ENCODE measurements around the gene MAP4K3.
"Not testable (repeated sequence)": the region's sequence is repeated elsewhere in the genome, so short reads cannot be mapped to it uniquely, and the experiment has no call there.

Gene MAP4K3

DNA sequence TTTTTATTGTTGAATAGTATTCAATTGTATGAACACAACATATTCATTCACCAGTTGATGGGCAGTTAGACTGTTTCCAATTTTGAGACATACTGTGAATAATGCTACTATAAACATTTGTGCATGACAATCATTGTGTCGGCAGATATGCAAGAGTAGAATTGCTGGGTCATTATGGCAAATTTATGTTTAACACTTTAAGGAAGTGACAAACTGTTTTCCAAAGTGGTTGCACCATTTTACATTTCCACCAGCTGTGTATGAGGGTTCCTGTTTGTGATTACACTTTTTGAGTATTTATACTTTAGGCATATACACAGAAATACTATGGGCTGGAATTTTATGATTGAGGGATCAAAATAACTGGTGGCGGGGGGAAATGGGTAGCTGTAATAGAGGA is 61.2 kb downstream of the MAP4K3 start:
- DNase-seq (ENCODE audit: low read depth, low spot score) = no peak

DNA sequence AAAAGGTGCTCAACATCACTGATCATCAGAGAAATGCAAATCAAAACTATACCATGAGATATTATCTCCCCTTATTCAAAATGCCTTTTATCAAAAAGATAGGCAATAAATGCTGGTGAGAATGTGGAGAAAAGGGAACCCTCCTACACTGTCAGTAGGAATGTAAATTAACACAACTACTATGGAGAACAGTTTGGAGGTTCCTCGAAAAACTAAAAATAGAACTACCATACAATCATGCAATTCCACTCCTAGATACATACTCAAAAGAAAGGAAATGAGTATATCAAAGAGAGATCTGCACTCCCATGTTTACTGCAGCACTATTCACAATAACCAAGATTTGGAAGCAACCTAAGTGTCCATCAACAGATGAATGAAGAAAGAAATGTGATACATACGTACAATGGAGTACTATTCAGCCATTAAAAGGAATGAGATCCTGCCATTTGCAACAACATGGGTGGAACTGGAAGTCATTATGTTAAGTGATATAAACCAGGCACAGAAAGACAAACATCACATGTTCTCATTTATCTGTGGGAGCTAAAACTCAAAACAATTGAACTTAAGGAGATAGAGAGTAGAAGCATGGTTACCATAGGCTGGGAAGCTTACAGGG is 63.8 kb downstream of the MAP4K3 start:
- DNase-seq (ENCODE audit: low read depth, low spot score) = no peak

- no peak for DNase-seq (ENCODE audit: low read depth, low spot score)
Measured at GRCh38 chr2:39370101-39370500, 67.0 kb downstream of the MAP4K3 start.

- DNase-seq (ENCODE audit: low read depth, low spot score) = no peak
Measured at GRCh38 chr2:39368846-39369245, 68.2 kb downstream of the MAP4K3 start.

DNA sequence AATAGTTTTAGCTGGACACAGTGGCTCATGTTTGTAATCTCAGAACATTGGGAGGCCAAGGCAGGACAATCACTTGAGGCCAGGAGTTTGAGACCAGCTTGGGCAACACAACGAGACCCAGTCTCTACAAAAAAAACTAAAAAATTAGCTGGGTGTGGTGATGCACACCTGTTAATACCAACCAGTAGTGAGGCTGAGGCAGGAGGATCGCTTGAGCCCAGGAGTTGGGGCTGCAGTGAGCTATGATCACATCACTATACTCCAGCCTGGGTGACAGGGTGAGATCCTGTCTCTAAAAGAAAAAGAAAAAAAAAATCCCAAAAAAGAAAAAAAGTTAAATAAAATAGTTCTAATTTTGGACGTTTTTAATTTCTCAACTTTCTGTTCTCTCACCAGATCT is 68.7 kb downstream of the MAP4K3 start:
- DNase-seq (ENCODE audit: low read depth, low spot score) = no peak

GRCh38 chr2:39362595-39362994 is 74.5 kb downstream of the MAP4K3 start:
- DNase-seq (ENCODE audit: low read depth, low spot score) = no peak

DNA sequence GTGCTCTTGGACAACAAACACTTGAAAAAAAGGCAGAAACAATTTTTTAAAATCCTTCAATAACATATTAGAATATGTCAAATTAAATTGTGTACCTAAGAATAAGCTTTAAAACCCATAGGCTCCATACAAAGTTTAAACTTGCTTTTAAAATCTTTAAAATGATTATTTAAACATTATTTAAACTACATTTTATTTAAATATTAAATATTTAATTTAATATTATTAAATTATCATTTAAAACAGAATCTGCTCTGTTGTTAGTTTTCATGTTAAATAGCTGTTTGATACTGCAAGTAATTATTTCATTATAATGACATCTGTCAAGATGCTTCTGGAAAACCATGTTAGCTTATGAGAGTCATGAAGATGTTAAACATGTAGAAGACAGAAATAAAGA is 75.6 kb downstream of the MAP4K3 start:
- DNase-seq (ENCODE audit: low read depth, low spot score) = no peak

DNA sequence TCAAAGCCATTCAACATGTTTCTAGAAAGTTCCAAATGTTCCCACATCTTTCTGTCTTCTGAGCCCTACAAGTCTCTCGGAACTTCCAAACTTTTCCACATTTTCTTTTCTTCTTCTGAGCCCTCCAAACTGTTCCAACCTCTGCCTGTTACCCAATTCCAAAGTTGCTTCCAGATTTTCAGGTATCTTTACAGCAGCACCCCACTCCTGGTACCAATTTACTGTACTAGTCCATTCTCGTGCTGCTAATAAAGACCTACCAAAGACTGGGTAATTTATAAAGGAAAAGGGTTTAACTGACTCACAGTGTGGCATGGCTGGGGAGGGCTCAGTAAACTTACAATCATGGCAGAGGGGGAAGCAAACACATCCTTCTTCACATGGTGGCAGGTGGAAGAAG is 76.7 kb downstream of the MAP4K3 start:
- DNase-seq (ENCODE audit: low read depth, low spot score) = not testable (repeated sequence)

GRCh38 chr2:39359453-39360038 is 77.5 kb downstream of the MAP4K3 start:
- no peak for DNase-seq (ENCODE audit: low read depth, low spot score)

GRCh38 chr2:39356922-39357639 is 80.0 kb downstream of the MAP4K3 start:
- no peak for DNase-seq (ENCODE audit: low read depth, low spot score)

- no peak for DNase-seq (ENCODE audit: low read depth, low spot score)
Measured at GRCh38 chr2:39350658-39351057, 86.4 kb downstream of the MAP4K3 start.

GRCh38 chr2:39338502-39338901 is 98.6 kb downstream of the MAP4K3 start:
- no peak for DNase-seq (ENCODE audit: low read depth, low spot score)

- DNase-seq (ENCODE audit: low read depth, low spot score) = no peak
Measured at GRCh38 chr2:39335930-39336329, 101.2 kb downstream of the MAP4K3 start.

DNA sequence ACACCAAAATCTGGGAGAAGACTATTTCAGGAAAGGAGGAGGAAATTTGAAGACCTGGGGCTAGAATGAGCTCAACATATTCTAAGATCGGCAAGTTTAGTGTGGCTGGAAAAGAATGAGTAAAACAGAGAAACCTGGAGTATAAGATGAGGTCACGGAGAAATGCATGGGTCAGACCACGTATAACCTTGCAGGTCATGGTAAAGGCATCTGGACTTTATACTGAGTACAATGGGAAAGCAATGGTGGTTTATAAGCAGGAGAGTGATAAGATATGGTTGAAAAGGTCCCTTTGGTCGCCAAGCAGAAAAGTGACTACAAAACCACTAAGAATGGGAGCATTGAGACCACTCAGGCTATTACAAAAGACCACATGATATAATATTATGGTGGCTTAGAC is 102.1 kb downstream of the MAP4K3 start:
- DNase-seq (ENCODE audit: low read depth, low spot score) = no peak

DNA sequence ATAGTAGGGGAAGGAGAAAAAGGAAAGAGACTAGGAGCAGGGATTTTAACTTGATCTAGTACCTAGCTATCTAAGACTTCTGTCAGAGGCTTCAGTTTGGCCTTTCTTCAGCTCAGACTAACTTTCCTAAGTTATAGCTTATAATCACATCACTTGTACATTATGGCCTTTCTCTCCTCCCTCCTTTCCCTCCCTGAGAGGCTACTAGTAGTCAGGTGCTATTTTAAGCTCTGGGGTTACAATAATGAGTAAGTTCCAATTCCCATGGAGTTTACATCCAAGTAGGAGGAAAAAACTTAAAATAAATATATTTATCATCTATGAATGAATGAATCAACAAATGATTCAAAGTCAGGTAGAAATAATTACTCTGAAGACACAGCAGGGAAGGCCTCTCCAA is 102.6 kb downstream of the MAP4K3 start:
- no peak for DNase-seq (ENCODE audit: low read depth, low spot score)

- no peak for DNase-seq (ENCODE audit: low read depth, low spot score)
Measured at GRCh38 chr2:39326644-39327043, 110.4 kb downstream of the MAP4K3 start.

- DNase-seq (ENCODE audit: low read depth, low spot score) = no peak
Measured at GRCh38 chr2:39325966-39326365, 111.1 kb downstream of the MAP4K3 start.

GRCh38 chr2:39321056-39322035 is 115.7 kb downstream of the MAP4K3 start:
- peak; percentile 12 for DNase-seq (ENCODE audit: low read depth, low spot score)

DNA sequence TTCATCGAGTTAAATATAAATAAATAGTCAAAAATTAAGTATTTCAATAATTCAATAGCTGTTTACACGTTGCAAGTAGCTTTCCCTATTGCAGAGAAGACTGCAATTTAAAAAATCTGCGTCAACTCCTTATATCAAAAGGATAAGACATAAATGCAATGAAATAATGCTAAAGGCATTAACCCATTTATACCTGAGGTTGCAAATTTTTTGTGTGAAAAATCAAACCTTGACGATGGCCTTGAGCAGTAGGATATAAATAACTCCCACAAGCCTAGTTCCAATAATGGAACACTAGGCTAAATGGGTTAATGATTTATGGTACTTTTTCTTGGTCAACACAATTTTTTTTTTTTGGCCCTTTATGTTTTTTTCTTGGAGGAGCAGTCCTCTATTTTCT is 116.9 kb downstream of the MAP4K3 start:
- no peak for DNase-seq (ENCODE audit: low read depth, low spot score)

DNA sequence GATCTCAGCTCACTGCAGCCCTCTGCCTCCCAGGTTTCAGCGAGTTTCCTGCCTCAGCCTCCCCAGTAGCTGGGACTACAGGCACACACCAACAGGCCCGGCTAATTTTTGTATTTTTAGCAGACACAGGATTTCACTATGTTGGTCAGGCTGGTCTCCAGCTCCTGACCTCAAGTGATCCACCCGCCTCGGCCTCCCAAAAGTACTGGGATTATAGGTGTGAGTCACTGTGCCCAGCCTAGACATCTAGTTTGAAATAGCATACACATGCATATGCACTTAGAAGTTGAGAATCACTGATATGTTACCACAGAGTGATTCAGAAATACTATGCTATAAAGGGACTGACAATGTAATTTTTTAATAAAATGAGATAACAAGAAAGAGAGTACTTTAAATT is 123.5 kb downstream of the MAP4K3 start:
- no peak for DNase-seq (ENCODE audit: low read depth, low spot score)

DNA sequence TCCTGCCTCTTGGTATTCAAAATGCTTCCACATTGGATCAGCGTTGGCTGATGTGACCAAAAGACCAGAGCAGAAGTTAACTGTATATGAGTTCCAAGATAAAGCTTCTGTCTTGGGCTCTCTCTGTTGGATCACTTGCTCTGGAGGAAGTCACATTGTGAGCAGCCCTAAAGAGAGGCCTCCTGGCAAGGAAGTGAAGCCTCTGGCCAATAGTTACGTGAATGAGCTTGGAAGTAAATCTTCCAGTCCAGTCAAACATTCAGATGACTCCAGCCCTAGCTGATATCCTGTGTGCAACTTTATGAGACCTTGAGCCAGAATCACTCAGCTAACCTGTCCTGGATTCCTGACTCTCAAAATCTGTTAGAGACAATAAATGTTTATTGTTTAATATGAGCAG is 125.6 kb downstream of the MAP4K3 start:
- no peak for DNase-seq (ENCODE audit: low read depth, low spot score)

- DNase-seq (ENCODE audit: low read depth, low spot score) = no peak
Measured at GRCh38 chr2:39308778-39309177, 128.3 kb downstream of the MAP4K3 start.

Measured in ELF-1 (cell line).